GM12892 (cell line): ENCODE measurements around the gene KIF26B.

Source experiments
- DNase-seq: peaks from one replicate; pipeline ENCODE4 v3.0.0; 2011; ENCODE audit not compliant: insufficient read length
- FAIRE-seq: peaks from 2 replicates; lab custom pipeline; 2011; peaks lifted over from hg19 to GRCh38; lab: Jason Lieb, UNC
- POLR2A ChIP-seq: IDR thresholded peaks from 2 replicates; pipeline ENCODE4 v1.6.1; 2011; ENCODE audit warnings: low read depth, low read length, control low read depth
- POLR2AphosphoS5 ChIP-seq: IDR thresholded peaks from 2 replicates; pipeline ENCODE4 v1.6.1; 2011; ENCODE audit warnings: low read depth, low read length, control low read depth
- TAF1 ChIP-seq: IDR thresholded peaks from 2 replicates; pipeline ENCODE4 v1.6.1; 2011; ENCODE audit warnings: low read depth, mild to moderate bottlenecking, control low read depth, low read length, borderline replicate concordance

The KIF26B gene

DNA sequence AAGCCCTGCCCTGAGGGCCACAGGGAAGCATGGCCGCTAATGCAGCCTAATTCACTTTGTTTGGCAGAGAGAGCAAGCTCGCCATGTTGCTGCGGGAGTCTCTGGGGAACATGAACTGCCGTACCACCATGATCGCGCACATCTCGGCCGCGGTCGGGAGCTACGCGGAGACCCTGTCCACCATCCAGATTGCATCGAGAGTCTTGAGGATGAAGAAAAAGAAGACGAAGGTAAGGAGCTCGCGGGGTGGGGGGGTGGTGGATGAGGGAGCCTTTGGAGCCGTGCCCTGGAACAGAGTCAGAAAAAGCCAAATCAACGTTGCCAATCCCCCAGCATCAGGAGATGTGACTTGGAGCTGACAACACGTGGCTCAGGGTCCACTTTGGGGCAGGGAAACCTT, 529.4 kb downstream of the KIF26B start:
- TF ChIP-seq TAF1 = no peak
- TF ChIP-seq POLR2A = no peak
- no peak for TF ChIP-seq POLR2AphosphoS5
- FAIRE-seq = no peak
- DNase-seq = no peak

- DNase-seq (no peak), FAIRE-seq (no peak)
- TF ChIP-seq TAF1 (no peak), POLR2A (no peak), POLR2AphosphoS5 (no peak)
Measured at GRCh38 chr1:245684571-245684970, 529.8 kb downstream of the KIF26B start.

DNA sequence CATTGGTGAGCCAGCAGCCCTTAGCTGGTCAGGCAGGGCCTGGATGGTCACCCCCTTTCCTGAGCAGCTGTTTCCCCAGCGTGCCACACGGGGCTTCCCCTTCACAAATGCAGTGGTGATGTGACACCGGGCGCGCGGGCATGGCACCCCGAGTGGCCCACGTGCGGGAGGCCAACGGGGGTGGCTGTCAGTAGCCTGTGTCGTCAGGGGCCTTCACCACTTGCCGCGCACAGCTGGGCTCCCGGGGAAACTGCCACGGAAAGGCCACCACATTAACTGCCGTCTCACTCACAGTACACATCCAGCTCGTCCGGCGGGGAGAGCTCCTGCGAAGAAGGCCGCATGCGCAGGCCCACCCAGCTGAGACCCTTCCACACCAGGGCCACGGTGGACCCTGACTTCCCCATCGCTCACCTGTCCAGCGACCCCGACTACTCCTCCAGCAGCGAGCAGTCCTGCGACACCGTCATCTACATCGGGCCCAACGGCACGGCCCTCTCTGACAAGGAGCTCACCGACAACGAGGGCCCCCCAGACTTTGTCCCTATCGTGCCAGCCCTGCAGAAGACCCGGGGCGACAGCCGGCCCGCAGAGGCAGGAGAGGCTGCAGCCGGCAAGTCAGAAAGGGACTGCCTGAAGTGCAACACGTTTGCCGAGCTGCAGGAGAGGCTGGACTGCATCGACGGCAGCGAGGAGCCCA, 530.5 kb downstream of the KIF26B start:
- FAIRE-seq = no peak
- no peak for TF ChIP-seq POLR2A
- TF ChIP-seq POLR2AphosphoS5 = no peak
- no peak for TF ChIP-seq TAF1
- DNase-seq = no peak

GRCh38 chr1:245686006-245686405, 531.2 kb downstream of the KIF26B start:
- FAIRE-seq = no peak
- TF ChIP-seq POLR2A = no peak
- TF ChIP-seq POLR2AphosphoS5 = no peak
- no peak for TF ChIP-seq TAF1
- no peak for DNase-seq

DNA sequence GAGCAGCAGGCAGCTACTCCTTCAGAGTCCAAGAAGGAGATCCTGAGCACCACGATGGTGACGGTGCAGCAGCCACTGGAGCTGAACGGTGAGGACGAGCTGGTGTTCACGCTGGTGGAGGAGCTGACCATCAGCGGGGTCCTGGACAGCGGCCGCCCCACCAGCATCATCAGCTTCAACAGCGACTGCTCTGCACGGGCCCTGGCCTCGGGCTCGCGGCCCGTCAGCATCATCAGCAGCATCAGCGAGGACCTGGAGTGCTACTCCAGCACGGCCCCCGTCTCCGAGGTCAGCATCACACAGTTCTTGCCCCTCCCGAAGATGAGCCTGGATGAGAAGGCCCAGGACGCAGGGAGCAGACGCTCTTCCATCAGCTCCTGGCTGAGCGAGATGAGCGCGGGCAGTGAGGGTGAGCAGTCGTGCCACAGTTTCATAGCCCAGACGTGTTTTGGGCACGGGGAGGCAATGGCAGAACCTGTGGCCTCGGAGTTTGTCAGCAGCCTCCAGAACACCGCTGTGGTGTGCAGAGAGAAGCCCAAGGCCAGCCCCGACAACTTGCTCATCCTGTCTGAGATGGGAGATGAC, 531.8 kb downstream of the KIF26B start:
- FAIRE-seq = no peak

GRCh38 chr1:245687152-245687635, 532.4 kb downstream of the KIF26B start:
- no peak for DNase-seq
- TF ChIP-seq POLR2AphosphoS5 = no peak
- no peak for TF ChIP-seq TAF1
- TF ChIP-seq POLR2A = no peak
- no peak for FAIRE-seq

More for the DNA sequence above, 531.8 kb downstream of the KIF26B start:
- TF ChIP-seq POLR2AphosphoS5 (no peak), TAF1 (no peak), POLR2A (no peak)
- no peak for DNase-seq

GRCh38 chr1:245687636-245688535, 533.1 kb downstream of the KIF26B start:
- no peak for TF ChIP-seq POLR2A
- no peak for TF ChIP-seq POLR2AphosphoS5
- no peak for TF ChIP-seq TAF1
- FAIRE-seq (no peak), DNase-seq (no peak)

DNA sequence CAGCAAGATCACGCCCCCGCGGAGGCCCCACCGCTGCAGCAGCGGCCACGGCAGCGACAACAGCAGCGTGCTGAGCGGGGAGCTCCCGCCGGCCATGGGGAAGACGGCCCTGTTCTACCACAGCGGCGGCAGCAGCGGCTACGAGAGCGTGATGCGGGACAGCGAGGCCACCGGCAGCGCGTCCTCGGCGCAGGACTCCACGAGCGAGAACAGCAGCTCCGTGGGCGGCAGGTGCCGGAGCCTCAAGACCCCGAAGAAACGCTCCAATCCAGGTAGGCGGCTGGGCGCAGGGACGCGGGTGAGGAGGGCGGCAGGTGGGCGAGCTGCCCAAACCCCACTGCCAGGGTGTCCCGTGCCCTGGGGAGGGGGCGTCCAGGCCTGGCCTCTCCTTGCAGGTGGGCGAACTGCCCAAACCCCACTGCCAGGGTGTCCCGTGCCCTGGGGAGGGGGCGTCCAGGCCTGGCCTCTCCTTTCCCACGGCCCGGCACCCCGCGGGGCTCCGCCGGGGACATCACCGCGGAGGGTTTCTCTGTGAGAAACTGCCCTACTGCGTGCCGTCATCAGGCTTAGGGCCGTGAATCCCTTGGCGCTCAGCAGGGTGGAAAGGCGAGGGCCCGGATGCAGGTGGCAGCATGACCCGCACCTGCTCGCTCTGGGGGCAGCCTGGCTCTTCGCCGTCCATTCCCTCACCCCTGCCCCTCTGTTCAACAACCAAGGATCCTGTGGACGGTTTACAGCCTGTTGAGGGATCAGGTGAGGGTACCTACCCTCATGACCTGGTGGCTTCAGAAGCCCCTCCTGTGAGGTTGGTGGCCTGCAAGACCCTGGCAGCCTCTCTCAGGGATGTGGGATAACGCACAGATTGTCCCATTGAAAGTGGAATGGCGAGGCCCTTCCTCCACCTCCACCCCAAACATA, 534.0 kb downstream of the KIF26B start:
- DNase-seq = no peak
- TF ChIP-seq TAF1 (no peak), POLR2A (no peak), POLR2AphosphoS5 (no peak)
- FAIRE-seq = no peak

GRCh38 chr1:245690156-245690690, 535.4 kb downstream of the KIF26B start:
- FAIRE-seq (no peak), DNase-seq (no peak)
- TF ChIP-seq TAF1 (no peak), POLR2A (no peak), POLR2AphosphoS5 (no peak)

GRCh38 chr1:245690946-245691541, 536.3 kb downstream of the KIF26B start:
- DNase-seq (no peak), FAIRE-seq (no peak)
- TF ChIP-seq POLR2A (no peak), POLR2AphosphoS5 (no peak), TAF1 (no peak)
